Psoas muscle (tissue), 8 donors: Measurements from ENCODE around the gene SAMMSON. TPM values are rescaled to one million over a fixed set of nuclear protein-coding genes. Genes with fewer than 3 reads are reported as not detected.

ENCODE experiments used
- ATAC-seq, 4 donors: fragments of 200-7000 bp; cut with Tn5 transposase; one replicate each; pipeline ENCODE4 v1.9.1; 2020; ENCODE audit warnings: moderate library complexity in 3 of 4, mild to moderate bottlenecking in 2 of 4
- DNase-seq, 2 donors: peaks; one replicate each; pipeline ENCODE4 v3.0.0-alpha.2; 2020
- H3K27ac ChIP-seq: fragments of 200-600 bp; one replicate; pipeline ENCODE4 v1.8.0; 2022
- H3K27me3 ChIP-seq, 3 donors: fragments of 200-600 bp in 1 of 3; one replicate each; pipeline versions ENCODE4 v1.6.1 to v1.8.0; 2013 to 2022; ENCODE audit warnings: low read length in 2 of 3, mild to moderate bottlenecking in 2 of 3, moderate library complexity in 1 of 3; ENCODE audit not compliant: insufficient read depth in 3 of 3
- H3K36me3 ChIP-seq, 2 donors: fragments of 200-600 bp in 1 of 2; one replicate each; pipeline versions ENCODE4 v1.6.1 to v1.8.0; 2013 to 2022; ENCODE audit warnings: low read depth in 1 of 2, mild to moderate bottlenecking in 1 of 2, moderate library complexity in 1 of 2; ENCODE audit not compliant: insufficient read depth in 1 of 2
- H3K4me1 ChIP-seq: fragments of 200-600 bp; one replicate; pipeline ENCODE4 v1.8.0; 2022
- H3K4me3 ChIP-seq: fragments of 200-600 bp; one replicate; pipeline ENCODE4 v1.8.0; 2022; ENCODE audit warnings: mild to moderate bottlenecking
- H3K9me3 ChIP-seq: fragments of 200-600 bp; one replicate; pipeline ENCODE4 v1.8.0; 2022
- WGBS, 3 donors: extraction: QIAGEN DNeasy Blood & Tissue Kit; methylation state at CpG; one replicate each; pipeline versions ENCODE4 v1.1.6 to v1.1.7; 2013; 5-methylcytosine and 5-hydroxymethylcytosine counted together
- intact Hi-C, 2 donors: fragments of 100-400 bp; cut with DNase I; formaldehyde crosslinking; loops; one replicate each; pipeline versions ENCODE4 v1.11.0 to v1.14.2; 2022
- long read RNA-seq, 2 donors: library from polyadenylated mRNA; unstranded; transcript quantifications; one replicate each; pipeline ENCODE4 v2.0.0, GENCODE V29; 2021
- polyA plus RNA-seq, 3 donors: library from polyadenylated mRNA; stranded (reverse); fragments of 200-250 nt; gene quantifications; one replicate each; pipeline ENCODE4 v1.2.3, GENCODE V29; 2013
- total RNA-seq, 4 donors: library from RNA; stranded (reverse); fragmentation: NEBNext Ultra II Directional in 2 of 4; extraction: Animal tissue kit (Norgen Biotek cat#: 25700) in 2 of 4; gene quantifications; one replicate each; pipeline versions ENCODE4 v1.2.1 to v1.2.4, GENCODE V29; 2021 to 2023
- TF ChIP-seq, protein P1 (sequence below): fragments of 200-600 bp; IDR thresholded peaks from one replicate; pipeline ENCODE4 v1.8.0; 2022; ENCODE audit warnings: antibody characterized with exemption
- donor health status: healthy with polysubstance abuse.
- donor health status: DM: no; HTN: no; CAD: no; lungs with moderate emphysema.
- donor health status: Bipolar disorder and iron deficiency.
- donor health status: healthy.
- donor health status: DM: yes; HTN: yes; CAD: no.
- donor health status: DM: no; HTN: no; CAD: no.
- donor health status: DM: no; HTN: no; CAD: no.
- donor health status: DM: yes; HTN: yes; CAD: no.

The SAMMSON gene
- not detected for total RNA-seq
- polyA plus RNA-seq, result not detected
- long read RNA-seq, donor 1, result 0 reads
- long read RNA-seq, donor 2, result 0 reads

- no peak within 1 kb of the TSS for H3K4me3 ChIP-seq
- H3K9me3 ChIP-seq, result no peaks in the 10 kb centered on the region
- DNase-seq (no peak), ATAC-seq (no peak)
- 79 to 86% (median 79%) methylated on average over 29 of the region's 29 CpGs for WGBS, 3 donors
- H3K27ac ChIP-seq, result no peak within 1 kb of the TSS
- H3K4me1 ChIP-seq, result no peaks in the 10 kb centered on the region
- TF ChIP-seq, protein P1, sequence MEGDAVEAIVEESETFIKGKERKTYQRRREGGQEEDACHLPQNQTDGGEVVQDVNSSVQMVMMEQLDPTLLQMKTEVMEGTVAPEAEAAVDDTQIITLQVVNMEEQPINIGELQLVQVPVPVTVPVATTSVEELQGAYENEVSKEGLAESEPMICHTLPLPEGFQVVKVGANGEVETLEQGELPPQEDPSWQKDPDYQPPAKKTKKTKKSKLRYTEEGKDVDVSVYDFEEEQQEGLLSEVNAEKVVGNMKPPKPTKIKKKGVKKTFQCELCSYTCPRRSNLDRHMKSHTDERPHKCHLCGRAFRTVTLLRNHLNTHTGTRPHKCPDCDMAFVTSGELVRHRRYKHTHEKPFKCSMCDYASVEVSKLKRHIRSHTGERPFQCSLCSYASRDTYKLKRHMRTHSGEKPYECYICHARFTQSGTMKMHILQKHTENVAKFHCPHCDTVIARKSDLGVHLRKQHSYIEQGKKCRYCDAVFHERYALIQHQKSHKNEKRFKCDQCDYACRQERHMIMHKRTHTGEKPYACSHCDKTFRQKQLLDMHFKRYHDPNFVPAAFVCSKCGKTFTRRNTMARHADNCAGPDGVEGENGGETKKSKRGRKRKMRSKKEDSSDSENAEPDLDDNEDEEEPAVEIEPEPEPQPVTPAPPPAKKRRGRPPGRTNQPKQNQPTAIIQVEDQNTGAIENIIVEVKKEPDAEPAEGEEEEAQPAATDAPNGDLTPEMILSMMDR, result no peak
- H3K36me3 ChIP-seq, result no peaks in the 10 kb centered on the region
- H3K27me3 ChIP-seq, result peaks cover 0 to 3% (median 0%) of the 10 kb centered on the region in 3 donors
- intact Hi-C loops, result no loop called here
Observed at GRCh38 chr3:69999140-70000027, at the start of gene SAMMSON. Gene SAMMSON (plus strand): TSS chr3:69999733.

DNA sequence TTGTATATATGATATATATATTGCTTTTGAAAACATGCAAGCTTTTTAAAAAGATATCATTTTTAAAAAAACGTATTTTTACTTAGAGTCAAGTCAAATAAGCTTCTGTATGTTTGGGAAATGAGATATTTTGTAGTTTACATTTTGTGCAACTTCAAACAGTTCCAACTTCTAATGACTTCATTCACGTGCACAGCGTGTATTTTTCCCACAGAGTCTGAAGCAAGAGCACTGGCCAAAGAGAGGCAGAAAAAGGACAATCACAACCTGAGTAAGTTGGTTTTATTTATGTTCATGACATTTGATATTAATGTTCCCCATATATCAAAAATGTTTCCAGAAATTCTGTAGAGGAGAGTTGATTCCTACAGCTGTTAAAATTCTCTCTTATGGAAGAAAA is 47.9 kb upstream of the SAMMSON start:
- H3K27me3 ChIP-seq, result no peaks in the 10 kb centered on the region
- no peaks in the 10 kb centered on the region for H3K9me3 ChIP-seq
- DNase-seq (no peak), ATAC-seq (no peak)
- 83 to 89% (median 88%) methylated on average over 3 of the region's 3 CpGs for WGBS, 3 donors
- no peak overlapping the region for H3K27ac ChIP-seq
- peaks cover 2 to 54% of the 10 kb centered on the region in 2 donors for H3K36me3 ChIP-seq
- intact Hi-C loops, result no loop called here
- no peaks in the 10 kb centered on the region for H3K4me1 ChIP-seq
- TF ChIP-seq, protein P1, result no peak
- no peak overlapping the region for H3K4me3 ChIP-seq

DNA sequence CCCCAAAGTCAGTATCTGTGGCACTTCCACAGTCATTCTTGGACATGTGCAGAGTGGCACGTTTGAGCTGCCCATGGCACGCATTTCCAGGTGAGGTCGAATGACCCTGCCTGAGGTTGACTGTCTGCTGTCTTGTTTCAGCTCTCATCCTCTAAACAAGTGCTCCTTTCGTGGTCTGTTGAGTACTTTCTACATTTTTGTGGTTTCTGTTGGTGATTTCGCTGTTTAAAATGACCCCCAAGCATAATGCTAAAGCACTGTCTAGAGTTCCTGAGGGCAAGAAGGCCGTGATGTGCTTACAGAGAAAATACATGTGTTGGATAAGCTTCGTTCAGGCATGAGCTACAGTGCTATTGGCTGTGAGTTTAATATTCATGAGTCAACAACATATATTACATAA is 40.0 kb upstream of the SAMMSON start:
- 86 to 90% (median 89%) methylated on average over 7 of the region's 7 CpGs for WGBS, 3 donors

DNA sequence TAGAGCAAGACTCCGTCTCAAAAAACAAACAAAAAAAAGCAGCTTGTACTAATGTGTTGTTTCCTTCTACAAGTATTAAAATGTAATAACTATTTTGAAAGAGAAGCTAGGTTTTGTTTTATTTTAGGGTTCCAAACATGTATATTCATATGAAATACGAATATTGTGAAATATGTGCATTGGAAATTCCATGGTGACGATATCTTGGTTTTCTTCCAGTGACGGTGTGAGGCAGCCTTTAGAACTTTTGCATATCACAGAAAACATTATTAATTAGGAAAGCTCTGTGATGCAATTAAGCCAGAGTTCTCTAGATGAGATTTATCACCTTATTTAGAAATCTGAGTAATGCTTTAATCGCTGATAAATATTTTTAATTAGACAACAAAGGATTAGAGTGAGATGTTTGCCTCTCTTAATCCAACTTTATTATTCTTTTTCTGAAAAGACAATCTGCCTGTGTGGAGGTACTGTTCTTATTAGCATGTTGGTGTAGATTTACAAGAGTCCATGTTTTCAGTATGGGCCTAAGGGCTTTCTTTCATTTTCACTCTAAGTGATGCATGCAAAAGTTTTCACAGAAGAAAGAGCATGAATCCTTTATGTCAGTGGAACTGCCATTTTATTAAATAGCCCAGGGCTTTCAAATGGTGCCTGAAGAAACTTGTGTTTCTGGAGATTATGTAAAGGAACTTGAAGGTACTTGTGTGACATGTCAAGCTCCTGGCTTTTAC is 37.7 kb upstream of the SAMMSON start:
- Histone ChIP-seq H3K27me3 (no peaks in the 10 kb centered on the region), H3K27ac (no peak overlapping the region), H3K4me1 (no peaks in the 10 kb centered on the region), H3K9me3 (no peaks in the 10 kb centered on the region), H3K36me3 (peaks cover 4 to 82% of the 10 kb centered on the region in 2 donors), H3K4me3 (no peak overlapping the region)
- TF ChIP-seq, protein P1, result no peak
- ATAC-seq, result no peak
- 91 to 95% (median 94%) methylated on average over 5 of the region's 5 CpGs for WGBS, 3 donors
- intact Hi-C loops, result no loop called here
- DNase-seq, result no peak

More for the DNA sequence above, 40.0 kb upstream of the SAMMSON start:
- no peaks in the 10 kb centered on the region for H3K4me1 ChIP-seq
- peaks cover 4 to 69% of the 10 kb centered on the region in 2 donors for H3K36me3 ChIP-seq
- ATAC-seq (no peak), DNase-seq (no peak)
- intact Hi-C loops, result no loop called here
- H3K27me3 ChIP-seq, result no peaks in the 10 kb centered on the region
- no peak overlapping the region for H3K4me3 ChIP-seq
- H3K27ac ChIP-seq, result no peak overlapping the region
- TF ChIP-seq, protein P1, result no peak
- H3K9me3 ChIP-seq, result no peaks in the 10 kb centered on the region
